ENCODE results near the gene CSRNP3.

CSRNP3 gene

GRCh38 chr2:165471349-165471950 is 2.0 kb downstream of the CSRNP3 start:
- DNase-seq, result no peak

GRCh38 chr2:165472922-165473321 is 3.4 kb downstream of the CSRNP3 start:
- DNase-seq, result no peak

GRCh38 chr2:165474619-165475276 is 5.2 kb downstream of the CSRNP3 start:
- DNase-seq, result no peak

DNA sequence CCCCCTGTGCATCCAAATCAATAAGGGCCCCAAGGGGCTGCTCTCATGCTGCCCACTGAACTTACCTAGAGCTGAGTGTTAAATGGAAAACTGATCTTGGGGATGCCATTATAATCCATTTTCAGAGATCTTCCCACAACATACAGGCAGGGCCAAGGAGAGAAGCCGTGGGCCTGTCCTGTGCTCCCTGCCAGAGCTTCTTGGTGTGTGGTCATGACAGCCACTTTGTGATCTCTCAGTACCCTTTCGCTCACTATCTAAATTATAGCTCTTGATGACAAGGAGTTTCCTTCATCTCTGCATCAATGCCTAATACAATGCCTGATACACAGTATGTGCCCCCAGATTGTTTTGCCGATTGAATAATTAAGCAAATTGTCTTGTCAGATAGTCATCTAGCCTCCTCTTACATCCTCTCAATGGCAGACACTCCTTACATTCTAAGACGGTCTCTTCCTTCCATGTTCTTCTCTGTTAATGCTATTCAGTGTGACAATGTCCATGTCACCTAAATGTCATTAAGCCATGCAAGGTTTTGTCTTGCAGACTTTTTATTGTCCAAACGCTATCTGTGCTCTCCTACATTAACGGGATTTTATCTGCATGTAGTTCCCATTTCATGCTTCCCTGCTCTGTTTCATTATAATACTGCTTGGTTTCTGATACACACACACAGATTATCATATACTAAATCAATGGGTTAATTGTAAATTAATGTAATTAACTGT is 5.9 kb downstream of the CSRNP3 start:
- no peak for DNase-seq

GRCh38 chr2:165479856-165480255 is 10.4 kb downstream of the CSRNP3 start:
- DNase-seq, result no peak

- DNase-seq, result no peak
These were observed 25.1 kb downstream of the CSRNP3 start for GRCh38 chr2:165494573-165494972.

DNA sequence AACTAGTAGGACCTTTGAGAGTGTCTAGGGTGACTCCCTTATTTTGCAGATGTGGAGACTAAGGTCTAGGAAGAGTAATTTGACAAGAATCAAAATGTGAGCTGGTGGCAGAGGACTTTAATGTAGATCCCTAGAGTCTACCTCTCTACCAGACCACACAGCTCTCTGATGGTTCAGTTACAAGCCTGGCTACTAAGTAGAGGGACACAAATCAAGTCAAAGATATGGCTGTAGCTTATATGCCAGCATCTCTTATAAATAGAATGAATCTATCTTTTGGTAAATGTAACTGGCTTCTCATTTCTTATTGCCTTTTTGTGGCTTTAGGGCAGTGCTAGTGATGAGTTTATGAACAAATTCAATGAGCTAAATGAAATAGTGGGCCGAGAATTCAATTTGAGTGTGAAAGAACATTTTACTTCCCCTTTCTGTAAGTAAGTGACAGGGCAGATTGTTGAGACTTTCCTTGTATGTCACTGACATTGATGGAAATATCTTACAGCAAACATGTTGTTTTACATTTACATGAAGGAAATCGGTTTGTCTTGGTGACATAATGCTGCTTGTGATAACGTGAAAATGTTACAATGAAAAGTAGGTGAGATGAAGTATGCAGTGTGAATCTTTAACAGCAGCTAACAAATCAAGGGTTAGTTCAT is 28.3 kb downstream of the CSRNP3 start:
- no peak for DNase-seq

- no peak for DNase-seq
These were observed 29.6 kb downstream of the CSRNP3 start for GRCh38 chr2:165499131-165499530.

- DNase-seq, result no peak
These were observed 30.5 kb downstream of the CSRNP3 start for GRCh38 chr2:165500001-165500400.

GRCh38 chr2:165500816-165501215 is 31.3 kb downstream of the CSRNP3 start:
- no peak for DNase-seq

- no peak for DNase-seq
These were observed 36.0 kb downstream of the CSRNP3 start for GRCh38 chr2:165505514-165505913.

GRCh38 chr2:165508927-165509326 is 39.4 kb downstream of the CSRNP3 start:
- DNase-seq, result no peak

DNA sequence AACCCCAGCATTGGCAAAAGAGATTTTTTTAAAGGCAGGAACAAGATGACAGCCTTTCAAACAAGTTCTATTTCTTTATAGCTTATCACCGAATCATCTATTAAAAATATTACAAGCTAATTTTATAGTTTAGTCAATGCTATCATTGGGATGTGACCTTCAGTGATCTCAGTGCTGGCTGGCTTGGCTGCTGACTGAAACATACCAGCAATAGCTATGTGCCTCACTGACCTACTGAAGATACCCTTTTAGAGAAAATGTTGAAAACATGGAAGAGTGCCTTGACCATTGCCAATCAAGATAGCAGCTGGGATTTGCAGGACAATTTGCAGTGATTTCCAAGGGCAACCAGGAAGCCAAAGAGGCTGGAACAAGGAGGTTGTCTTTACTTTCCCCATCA is 44.0 kb downstream of the CSRNP3 start:
- no peak for DNase-seq

GRCh38 chr2:165518611-165519010 is 49.1 kb downstream of the CSRNP3 start:
- no peak for DNase-seq

DNA sequence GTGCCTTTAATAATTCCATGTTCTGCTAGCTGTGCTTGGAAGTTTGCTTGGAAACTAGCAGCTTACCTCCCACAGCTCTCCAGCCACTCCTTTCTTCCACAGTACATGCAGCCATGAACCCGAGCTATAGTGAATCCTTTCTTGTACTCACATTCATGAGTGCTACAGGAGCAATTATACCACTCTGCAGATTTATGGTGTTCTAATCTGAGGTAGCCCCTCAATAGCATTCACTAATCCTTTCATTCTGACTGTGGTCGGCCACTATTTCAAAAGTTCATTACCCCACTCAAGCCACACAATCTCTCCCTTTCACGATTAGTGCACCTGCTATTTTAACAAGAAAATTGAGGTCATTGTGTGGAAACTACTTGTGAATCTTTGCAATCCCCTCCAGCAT is 53.2 kb downstream of the CSRNP3 start:
- DNase-seq, result no peak

DNA sequence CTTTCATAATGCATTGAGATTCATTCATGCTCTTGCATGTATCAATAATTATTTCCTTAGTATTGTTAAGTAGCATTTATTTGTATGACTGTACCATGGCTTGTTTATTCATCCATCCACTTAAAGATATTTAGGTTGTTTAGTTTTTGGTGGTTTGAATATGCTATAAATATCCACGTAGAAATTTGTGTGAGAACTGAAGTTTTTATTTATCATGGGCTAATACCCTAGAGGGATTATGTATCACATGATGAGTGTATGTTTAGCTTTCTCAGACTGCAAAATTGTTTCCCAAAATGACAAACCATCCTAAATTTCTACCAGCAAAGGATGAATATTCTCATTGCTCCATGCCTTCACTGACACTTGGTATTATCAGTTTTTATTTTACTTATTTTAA is 55.2 kb downstream of the CSRNP3 start:
- DNase-seq, result no peak

DNA sequence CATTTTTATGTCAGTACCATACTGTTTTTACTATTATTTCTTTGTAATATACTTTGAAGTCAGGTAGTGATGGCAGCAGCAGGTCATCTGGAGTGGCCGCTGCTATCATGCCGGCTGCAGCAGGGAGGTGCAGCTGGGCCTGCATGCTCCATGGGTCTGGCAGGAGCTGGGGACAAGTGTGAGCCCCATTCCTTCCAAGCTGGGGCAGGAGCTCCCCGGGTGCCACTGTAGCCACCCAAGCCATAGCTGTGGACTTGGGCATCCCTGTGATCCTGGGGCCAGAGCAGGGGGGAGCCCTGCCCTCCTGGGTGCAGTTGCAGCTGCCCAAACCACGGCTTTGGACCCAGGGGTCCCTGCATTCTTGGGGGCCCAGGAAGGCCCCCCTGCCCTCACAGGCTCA is 59.2 kb downstream of the CSRNP3 start:
- DNase-seq, result no peak

DNA sequence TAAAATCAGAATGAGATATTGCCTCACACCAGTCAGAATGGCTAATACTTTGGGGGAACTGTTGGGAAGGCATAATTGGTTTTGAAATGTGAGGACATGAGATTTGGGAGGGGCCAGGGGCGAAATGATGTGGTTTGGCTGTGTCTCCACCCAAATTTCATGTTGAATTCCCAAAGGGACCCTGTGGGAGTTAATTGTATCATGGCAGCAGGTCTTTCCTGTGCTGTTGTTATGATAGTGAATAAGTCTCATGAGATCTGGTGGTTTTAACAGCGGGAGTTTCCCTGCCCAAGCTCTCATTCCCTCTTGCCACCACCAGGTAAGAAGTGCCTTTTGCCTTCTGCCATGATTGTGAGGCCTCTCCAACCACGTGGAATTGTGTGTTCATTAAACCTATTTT is 59.6 kb downstream of the CSRNP3 start:
- DNase-seq, result no peak

DNA sequence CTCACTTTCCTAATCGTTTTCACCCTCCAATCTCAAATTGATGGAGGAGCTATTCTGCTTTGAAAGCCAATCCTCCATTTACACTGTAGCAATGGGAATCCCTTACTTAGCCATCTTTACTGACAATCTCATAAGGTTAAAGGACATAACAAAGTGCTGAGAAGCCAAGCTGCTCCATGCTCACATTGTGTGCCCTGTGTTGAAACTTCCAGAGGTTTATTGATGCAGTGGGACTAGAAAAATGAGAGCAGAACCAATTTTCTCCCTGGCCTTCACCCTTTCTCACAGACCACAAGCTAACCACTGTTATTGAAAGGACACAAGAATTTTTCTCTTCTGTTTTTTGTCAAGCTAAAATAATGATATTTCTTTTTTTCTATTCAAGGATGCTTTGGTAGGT is 63.8 kb downstream of the CSRNP3 start:
- DNase-seq, result no peak

DNA sequence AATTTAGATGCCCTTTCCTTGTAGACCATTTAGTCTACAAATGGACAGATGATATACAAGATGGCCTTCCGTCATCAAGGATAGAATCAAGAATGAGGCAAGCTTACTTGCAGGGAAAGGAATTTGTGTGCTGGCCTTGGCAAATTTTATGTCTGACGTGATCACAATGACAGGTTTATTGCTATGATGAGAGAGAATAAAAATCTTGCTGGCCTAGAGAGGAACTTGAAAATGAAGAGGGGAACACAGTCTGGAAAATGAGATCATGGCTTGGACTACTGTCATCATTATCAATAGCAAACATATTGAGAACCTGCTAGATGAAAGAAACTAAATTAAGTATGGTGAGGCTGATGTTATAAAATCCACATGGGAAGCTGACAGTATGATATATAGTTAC is 66.0 kb downstream of the CSRNP3 start:
- DNase-seq, result no peak

GRCh38 chr2:165536851-165537499 is 67.5 kb downstream of the CSRNP3 start:
- DNase-seq, result no peak

GRCh38 chr2:165539985-165540384 is 70.5 kb downstream of the CSRNP3 start:
- DNase-seq, result peak; percentile 51

DNA sequence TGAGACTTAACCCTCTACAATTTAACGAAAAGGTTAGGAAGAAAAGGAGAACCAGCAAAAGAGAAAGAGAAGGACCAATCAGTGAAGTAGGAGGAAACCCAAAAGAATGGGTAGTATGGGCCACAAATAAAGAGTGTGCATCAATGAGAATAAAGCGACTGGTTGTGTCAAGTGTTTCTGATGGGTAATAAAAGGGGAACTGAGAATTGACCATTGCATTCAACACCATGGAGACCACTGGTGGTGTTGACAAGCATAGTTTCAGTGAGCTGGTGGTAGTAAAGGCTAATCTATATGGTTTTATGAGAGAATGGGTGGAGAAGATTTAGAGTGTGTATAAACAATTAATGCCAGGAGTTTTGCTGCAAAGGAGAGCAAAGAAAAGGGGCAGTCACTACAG is 75.4 kb downstream of the CSRNP3 start:
- no peak for DNase-seq

Measured in NCI-H1105 (cell line).